Memory B cell (primary cell): ENCODE data around the gene SC5D.
A peak's percentile ranks its signal among the peaks of the same experiment; 100 is the strongest.

Experiments
- ATAC-seq: fragments of 150-1000 bp; cut with Tn5 transposase; 2 replicates; pipeline ENCODE4 v1.10.0; 2021; ENCODE audit warnings: low read depth, mild to moderate bottlenecking, moderate library complexity
- DNase-seq, 2 donors: peaks; one replicate each; pipeline ENCODE4 v3.0.0; 2022; ENCODE audit warnings: low spot score in 2 of 2
- H3K27ac Mint-ChIP-seq: one replicate; pipeline ENCODE4 v1.8.0; 2022; ENCODE audit warnings: mild to moderate bottlenecking, moderate library complexity, mixed read lengths
- H3K27me3 Mint-ChIP-seq: one replicate; pipeline ENCODE4 v1.8.0; 2022; ENCODE audit warnings: mixed read lengths
- H3K36me3 Mint-ChIP-seq: one replicate; pipeline ENCODE4 v1.8.0; 2022; ENCODE audit warnings: mild to moderate bottlenecking, mixed read lengths
- H3K4me1 Mint-ChIP-seq: one replicate; pipeline ENCODE4 v1.8.0; 2022; ENCODE audit warnings: mixed read lengths
- H3K4me3 Mint-ChIP-seq: one replicate; pipeline ENCODE4 v1.8.0; 2022; ENCODE audit warnings: mild to moderate bottlenecking, moderate library complexity, mixed read lengths
- H3K9me3 Mint-ChIP-seq: one replicate; pipeline ENCODE4 v1.8.0; 2022; ENCODE audit warnings: mixed read lengths

Gene SC5D

DNA sequence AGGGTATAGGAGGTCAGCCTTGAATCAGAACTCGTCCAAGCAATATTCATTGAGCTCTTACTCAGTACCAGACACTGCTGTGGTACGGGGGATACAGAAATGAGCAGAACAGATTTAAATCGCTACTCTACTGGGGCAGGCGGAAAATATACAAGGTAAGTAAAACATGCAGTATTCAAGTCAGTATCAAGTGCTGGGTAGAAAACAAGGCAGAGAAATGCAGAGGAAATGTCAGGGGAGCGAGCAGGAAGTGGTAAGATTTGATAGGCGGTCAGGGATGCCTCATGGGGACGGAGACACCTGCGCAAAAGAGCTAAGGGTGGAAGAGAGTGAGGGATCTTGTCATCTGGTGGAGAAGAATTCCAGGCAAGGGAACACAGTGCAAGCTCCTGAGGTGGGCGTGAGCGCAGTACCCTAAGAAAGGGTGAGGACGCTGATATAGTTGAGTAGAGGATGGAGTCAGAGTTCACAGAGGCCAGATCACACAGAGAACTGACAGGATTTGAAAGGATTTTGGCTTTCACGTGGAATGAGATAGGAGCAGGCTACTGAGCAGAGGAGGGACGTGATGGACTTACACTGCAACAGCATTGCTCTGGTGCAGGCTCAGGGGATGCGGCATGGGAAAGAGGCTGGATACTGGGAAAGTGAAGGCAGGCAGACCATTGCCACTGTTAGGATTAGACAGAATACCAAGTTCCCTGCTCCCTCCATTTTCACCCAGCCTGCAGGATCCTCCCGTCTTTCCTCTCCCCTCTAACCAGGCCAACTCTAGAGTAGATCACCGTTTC is 35.8 kb downstream of the SC5D start:
- peak; percentile 65 for ATAC-seq
- H3K9me3 Mint-ChIP-seq = no peaks in the 10 kb centered on the region

DNA sequence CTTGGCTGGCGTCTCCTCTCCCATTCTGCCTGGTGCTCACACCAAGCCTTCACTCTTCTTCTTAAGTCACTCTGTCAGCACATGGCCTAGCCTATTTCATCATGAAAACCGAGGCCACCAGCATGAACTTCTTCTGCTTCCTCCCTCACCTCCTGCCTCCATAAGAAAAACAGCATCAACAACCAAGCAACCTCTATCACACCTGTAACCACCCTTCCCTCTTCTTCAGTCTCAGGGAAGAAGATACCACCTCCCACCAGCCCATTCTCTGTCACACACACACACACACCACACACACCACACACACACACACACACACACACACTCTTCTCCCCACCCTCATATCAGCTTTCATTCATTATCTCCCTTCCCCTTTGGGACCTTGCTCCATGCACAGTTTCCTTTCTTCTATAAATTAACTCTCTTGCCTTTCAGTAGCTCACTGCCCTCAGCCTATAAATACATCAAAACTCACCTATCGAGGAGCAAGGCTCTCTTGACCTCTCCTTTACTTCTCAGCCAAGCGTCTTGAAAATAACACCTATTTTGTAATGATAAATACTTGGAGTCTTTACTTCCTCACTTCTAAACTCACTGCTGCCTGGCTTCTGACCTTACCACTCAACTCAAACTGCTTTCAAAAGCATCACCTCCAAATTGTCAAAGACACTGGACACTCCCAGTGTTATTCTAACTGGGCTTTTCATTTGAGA is 36.6 kb downstream of the SC5D start:
- no peak overlapping the region for H3K4me3 Mint-ChIP-seq
- ATAC-seq (peak; percentile 29), DNase-seq (no peak)
- no peak overlapping the region for H3K27ac Mint-ChIP-seq
- no peaks in the 10 kb centered on the region for H3K9me3 Mint-ChIP-seq
- peaks cover 10% of the 10 kb centered on the region for H3K27me3 Mint-ChIP-seq
- no peaks in the 10 kb centered on the region for H3K36me3 Mint-ChIP-seq
- no peaks in the 10 kb centered on the region for H3K4me1 Mint-ChIP-seq

More for the DNA sequence above, 35.8 kb downstream of the SC5D start:
- H3K27ac Mint-ChIP-seq = no peak overlapping the region
- no peaks in the 10 kb centered on the region for H3K36me3 Mint-ChIP-seq
- no peak overlapping the region for H3K4me3 Mint-ChIP-seq
- peaks cover 7% of the 10 kb centered on the region for H3K27me3 Mint-ChIP-seq
- no peak for DNase-seq
- H3K4me1 Mint-ChIP-seq = no peaks in the 10 kb centered on the region

DNA sequence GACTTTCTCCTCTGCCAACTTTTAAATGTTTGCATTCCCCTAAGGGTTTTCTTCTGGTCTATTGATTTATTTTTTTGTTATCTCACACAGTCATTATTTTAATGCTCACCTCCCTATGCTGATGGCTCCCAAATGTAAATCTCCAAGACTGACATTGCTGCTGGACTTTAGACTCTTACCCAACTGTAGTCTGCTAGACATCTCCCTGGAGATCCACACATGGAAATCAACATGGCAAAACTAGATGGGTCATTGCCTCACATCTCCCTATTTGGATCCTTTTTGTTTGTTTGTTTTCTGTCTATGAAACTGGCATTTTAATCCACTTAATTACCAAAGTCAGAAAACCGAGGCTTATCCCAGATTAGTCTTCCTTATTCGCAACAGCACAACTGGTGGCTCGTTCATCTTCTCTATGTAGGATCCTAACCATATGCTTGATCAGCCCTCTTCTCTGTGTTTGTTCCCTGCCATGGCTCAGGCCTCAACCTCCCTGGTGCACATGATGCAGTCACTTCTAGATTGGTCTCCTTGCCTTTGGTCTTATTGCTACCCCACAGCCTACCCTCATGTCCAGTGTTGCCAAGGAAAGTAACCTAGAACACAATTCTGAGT is 37.3 kb downstream of the SC5D start:
- Mint-ChIP-seq H3K36me3 (no peaks in the 10 kb centered on the region), H3K27me3 (peaks cover 10% of the 10 kb centered on the region), H3K4me1 (no peaks in the 10 kb centered on the region), H3K27ac (no peak overlapping the region), H3K4me3 (no peak overlapping the region), H3K9me3 (no peaks in the 10 kb centered on the region)
- ATAC-seq = no peak
- DNase-seq = no peak

DNA sequence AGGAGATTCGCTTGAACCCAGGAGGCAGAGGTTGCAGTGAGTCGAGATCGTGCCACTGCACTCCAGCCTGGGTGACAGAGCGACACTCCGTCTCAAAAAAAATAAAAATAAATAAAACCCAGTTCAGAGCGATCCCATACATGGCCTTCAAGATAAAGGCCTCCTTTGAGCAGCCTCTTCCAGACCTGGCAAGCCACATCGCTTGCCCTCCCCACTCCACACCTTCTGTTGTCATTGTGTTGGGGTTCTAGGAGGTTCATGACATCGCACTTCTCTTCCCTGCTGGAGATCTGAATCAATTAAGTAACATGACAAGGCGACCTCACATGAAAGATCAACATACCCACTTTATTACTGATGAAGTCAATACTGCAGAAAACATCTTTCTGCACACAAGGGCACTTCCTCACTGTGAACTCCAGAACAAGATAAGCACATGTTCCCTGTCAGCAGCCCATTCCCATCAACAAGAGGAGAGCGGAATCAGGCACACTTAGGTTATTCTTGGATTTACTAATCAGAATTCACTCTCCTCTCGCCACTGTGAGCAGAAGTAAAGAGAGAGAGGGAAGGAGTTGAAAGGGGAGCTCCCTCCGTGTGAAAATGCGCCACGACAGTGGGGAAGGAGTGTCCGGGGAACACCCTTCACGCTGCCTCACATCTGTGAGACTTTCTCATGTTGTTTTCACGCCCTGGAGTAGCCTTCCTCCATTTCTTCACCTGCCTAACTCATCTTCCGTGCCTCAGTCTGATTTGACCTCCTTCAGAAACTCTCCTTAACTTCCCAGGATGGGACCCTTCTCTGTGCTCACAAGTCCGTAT is 38.3 kb downstream of the SC5D start:
- peaks cover 10% of the 10 kb centered on the region for H3K27me3 Mint-ChIP-seq
- H3K4me1 Mint-ChIP-seq = no peaks in the 10 kb centered on the region
- ATAC-seq (no peak), DNase-seq (no peak)
- H3K27ac Mint-ChIP-seq = no peak overlapping the region
- no peaks in the 10 kb centered on the region for H3K36me3 Mint-ChIP-seq
- no peaks in the 10 kb centered on the region for H3K9me3 Mint-ChIP-seq
- no peak overlapping the region for H3K4me3 Mint-ChIP-seq

DNA sequence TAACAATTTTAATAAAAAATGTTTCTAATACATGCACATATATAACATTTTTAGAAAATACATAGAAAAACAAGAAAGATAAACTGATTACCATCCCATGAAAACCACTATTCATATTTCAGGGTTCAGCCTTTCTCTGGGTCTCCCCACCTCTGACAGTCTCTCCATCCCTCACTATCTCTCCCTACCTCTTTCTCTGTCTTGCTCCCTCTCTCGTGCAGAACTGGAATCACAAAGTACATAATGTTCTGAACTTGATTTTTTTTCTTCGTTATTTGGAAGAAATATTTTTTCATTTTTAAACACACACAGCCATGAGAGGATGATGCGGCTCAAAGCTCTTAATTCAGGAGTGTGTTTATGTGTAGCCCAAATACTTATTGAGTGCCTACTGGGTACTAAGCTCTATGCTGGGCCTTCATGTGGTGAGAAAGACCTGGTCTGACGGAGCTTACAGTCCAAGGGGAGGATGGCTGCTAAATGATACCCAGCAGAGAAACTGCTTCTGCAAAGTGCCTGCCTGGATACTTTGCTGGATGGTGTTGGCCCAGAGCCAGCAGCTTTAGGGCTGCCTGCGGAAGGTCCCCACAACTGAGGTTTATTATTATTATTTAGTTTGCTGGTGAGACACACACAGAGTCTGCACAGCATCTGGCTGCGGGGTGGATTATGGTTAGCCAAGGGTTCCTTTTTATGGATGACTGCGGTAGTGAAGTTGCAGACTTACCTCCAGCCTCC is 42.6 kb downstream of the SC5D start:
- Mint-ChIP-seq H3K27ac (no peak overlapping the region), H3K4me1 (peaks cover 15% of the 10 kb centered on the region), H3K9me3 (no peaks in the 10 kb centered on the region), H3K36me3 (no peaks in the 10 kb centered on the region), H3K4me3 (no peak overlapping the region), H3K27me3 (peaks cover 13% of the 10 kb centered on the region)
- DNase-seq = no peak
- ATAC-seq = no peak

DNA sequence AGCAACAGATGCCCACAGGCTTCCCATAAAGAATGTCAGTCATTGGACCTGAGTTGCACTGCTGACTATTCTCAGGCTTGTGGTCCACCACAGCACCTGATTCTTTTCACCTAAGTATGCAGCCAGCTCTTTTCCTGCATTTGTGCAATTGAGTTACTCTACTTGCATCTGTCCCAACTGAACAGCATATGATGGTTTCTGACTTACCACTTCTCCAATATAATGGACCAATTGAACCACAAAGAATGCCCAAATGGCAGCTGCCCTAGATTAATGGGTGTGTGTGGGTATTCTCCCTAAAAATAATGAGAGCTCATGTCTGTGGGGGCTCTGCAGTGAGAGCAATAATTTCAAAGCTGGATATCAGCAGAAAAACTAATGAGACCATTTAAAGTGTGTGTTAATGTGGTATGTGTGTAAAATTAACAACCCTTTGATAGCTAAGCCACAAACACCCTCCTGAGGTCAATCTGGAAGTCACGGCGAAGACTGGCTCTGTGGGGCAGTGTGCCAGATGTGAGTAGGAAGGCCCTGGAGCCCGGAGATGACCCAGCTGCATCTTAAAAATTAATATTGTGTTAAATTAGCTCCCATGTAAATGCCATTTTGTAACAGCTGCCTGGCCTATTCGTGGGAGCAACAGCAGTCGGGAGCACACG is 43.8 kb downstream of the SC5D start:
- ATAC-seq (no peak), DNase-seq (no peak)
- no peak overlapping the region for H3K4me3 Mint-ChIP-seq
- H3K27ac Mint-ChIP-seq = no peak overlapping the region
- H3K27me3 Mint-ChIP-seq = peaks cover 7% of the 10 kb centered on the region
- H3K36me3 Mint-ChIP-seq = no peaks in the 10 kb centered on the region
- H3K4me1 Mint-ChIP-seq = peaks cover 23% of the 10 kb centered on the region
- no peaks in the 10 kb centered on the region for H3K9me3 Mint-ChIP-seq

DNA sequence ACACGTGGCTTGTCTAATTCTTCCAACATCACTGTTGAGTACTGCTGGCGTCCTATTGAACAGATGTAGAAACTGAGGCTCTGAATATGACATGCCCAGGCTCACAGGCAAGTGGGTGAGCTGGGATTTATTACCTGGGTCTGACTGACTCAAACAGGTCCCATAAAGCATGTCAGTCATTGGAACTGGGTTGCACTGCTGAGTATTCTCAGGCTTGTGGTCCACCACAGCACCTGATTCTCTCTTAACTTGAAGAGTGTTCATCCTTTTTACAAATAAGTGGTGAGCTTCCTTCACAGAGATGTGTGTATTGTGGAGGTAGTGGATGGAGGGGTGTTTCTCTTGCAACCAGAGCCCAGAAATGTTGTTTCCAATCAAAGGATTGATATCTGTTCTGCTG is 44.5 kb downstream of the SC5D start:
- Mint-ChIP-seq H3K27ac (no peak overlapping the region), H3K36me3 (no peaks in the 10 kb centered on the region), H3K4me3 (no peak overlapping the region), H3K4me1 (peaks cover 25% of the 10 kb centered on the region), H3K9me3 (no peaks in the 10 kb centered on the region), H3K27me3 (peaks cover 7% of the 10 kb centered on the region)
- DNase-seq (no peak), ATAC-seq (no peak)

DNA sequence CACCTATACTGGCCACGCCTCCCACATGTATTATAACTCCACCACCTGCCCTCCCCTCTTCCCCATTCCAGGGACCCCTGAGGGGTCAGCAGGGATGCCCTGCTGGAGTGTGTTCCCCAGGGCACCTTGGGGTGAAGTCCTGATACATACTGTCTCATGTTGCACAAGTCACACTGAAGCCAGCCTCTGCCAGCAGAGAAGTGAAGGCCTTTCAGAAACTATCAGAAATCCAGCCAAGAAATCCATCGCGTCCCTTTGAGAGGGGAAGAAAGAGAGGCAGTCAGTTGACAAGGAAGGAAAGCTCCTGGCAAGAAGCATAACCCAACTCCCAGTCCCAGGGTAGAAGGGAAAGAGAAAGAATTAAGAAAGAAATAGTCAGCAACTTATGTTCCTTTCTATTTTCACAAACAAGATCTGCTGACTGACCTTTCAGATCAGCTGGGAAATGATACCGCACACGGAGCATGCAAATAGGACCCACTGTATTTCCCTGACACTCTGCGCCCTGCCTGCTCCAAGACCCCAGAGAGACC is 45.2 kb downstream of the SC5D start:
- Mint-ChIP-seq H3K9me3 (no peaks in the 10 kb centered on the region), H3K4me3 (no peak overlapping the region), H3K36me3 (no peaks in the 10 kb centered on the region), H3K27me3 (peaks cover 7% of the 10 kb centered on the region), H3K4me1 (peaks cover 25% of the 10 kb centered on the region), H3K27ac (no peak overlapping the region)
- no peak for DNase-seq
- ATAC-seq = no peak

DNA sequence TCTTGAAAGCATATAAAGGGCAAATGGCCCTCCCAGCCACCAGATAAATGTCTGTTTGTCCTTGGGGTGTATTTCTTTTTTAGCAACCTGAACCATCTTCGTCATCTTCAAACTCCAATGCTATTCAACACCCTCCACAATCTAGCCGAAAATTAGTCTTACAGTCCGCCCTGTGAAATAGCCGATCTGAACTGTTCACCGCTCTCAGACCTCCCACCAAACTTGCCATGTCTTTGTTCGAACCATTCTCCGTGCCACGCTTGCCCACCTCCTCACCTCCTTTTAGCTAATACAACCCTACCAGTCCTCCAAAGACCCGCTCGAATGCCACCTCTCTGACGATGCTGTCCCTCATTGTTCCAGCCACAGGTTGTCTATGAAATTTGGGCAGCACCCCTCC is 46.0 kb downstream of the SC5D start:
- DNase-seq (no peak), ATAC-seq (no peak)
- Mint-ChIP-seq H3K36me3 (no peaks in the 10 kb centered on the region), H3K4me1 (peaks cover 25% of the 10 kb centered on the region), H3K9me3 (no peaks in the 10 kb centered on the region), H3K4me3 (no peak overlapping the region), H3K27ac (no peak overlapping the region), H3K27me3 (peaks cover 5% of the 10 kb centered on the region)

DNA sequence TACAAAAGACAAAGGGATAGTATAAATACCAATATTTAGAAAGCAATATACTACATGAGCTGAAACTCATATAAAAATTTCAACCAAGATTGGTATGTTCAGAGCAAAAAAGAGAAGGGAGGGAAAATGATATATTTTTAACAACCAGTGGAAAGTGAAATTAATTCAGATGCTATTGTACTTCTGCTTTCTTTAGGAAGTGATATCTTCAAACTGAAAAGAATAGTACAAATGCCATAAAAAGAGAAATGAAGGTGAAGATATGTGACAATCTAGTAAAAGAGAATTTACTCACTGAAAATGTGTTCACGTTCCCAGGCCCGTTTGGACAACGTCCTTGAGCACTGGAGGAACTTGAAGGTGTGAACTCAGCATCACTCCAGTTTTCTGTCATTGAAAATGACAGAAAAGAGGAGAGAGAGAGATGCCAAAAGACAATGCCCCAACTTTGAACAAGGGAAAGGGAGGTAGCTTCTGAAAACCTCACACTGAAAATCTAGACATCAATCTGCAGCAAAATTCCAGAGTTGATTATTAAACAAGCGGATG is 47.5 kb downstream of the SC5D start:
- Mint-ChIP-seq H3K36me3 (no peaks in the 10 kb centered on the region), H3K4me1 (peaks cover 25% of the 10 kb centered on the region), H3K27me3 (peaks cover 5% of the 10 kb centered on the region), H3K9me3 (no peaks in the 10 kb centered on the region), H3K4me3 (peak overlapping the region; percentile 2), H3K27ac (peak overlapping the region; percentile 16)
- ATAC-seq (peak; percentile 75), DNase-seq (no peak)

DNA sequence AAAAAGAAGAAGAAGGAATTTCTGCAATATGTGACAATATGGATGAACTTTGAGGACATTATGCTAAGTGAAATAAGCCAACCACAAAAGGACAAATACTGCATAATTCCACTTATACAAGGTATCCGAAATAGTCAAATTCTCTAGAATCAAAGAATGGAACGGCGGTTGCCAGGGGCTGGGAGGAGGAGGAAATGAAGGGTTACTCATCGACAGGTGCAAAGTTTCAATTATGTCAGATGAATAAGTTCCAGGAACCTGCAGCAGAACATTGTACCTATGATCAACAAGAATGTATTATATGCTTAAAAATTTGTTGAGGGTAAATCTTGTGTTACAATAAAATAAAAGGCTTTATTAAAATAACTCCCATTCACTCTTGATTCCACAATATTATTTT is 49.0 kb downstream of the SC5D start:
- Mint-ChIP-seq H3K9me3 (no peaks in the 10 kb centered on the region), H3K4me1 (peaks cover 22% of the 10 kb centered on the region), H3K27ac (no peak overlapping the region), H3K27me3 (peaks cover 7% of the 10 kb centered on the region), H3K36me3 (no peaks in the 10 kb centered on the region), H3K4me3 (no peak overlapping the region)
- no peak for DNase-seq
- ATAC-seq = peak; percentile 27

DNA sequence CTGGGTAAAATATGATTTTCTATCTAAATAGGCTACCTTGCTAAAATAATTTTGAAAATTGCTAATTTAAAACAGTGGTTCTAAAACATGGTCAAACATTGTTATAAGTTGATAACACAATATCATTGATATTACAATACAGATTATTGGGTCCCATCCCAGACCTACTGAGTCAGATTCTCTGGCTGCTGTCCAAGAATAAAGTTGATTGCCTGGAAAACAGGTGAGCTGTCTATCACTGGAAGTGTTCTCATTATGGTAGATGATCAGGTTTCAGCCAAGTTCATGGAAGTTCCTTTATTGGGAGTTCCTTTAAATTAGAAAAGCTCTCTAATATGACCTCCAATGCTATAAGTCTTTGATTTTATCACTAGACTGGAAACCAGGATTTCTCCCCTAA is 52.3 kb downstream of the SC5D start:
- peaks cover 14% of the 10 kb centered on the region for H3K4me1 Mint-ChIP-seq
- no peak for ATAC-seq
- DNase-seq = no peak
- no peaks in the 10 kb centered on the region for H3K9me3 Mint-ChIP-seq
- no peaks in the 10 kb centered on the region for H3K36me3 Mint-ChIP-seq
- H3K27ac Mint-ChIP-seq = no peak overlapping the region
- peaks cover 11% of the 10 kb centered on the region for H3K27me3 Mint-ChIP-seq
- no peak overlapping the region for H3K4me3 Mint-ChIP-seq
